DMS114 treated with DMSO at 0.1 percent for 48 hours (cell line): ENCODE measurements around the gene MAZ.

Source experiments
- DNase-seq: peaks from one replicate; lab custom pipeline; 2025; ENCODE audit not compliant: unreplicated experiment; lab: John Stamatoyannopoulos, UW

The MAZ gene

GRCh38 chr16:29850998-29851397, 44.7 kb downstream of the MAZ start:
- DNase-seq: no peak

GRCh38 chr16:29852654-29853053, 46.3 kb downstream of the MAZ start:
- DNase-seq: no peak

- no peak for DNase-seq
Measured at GRCh38 chr16:29854520-29855100, 48.3 kb downstream of the MAZ start.

- DNase-seq: no peak
Measured at GRCh38 chr16:29857133-29857760, 50.9 kb downstream of the MAZ start.

- DNase-seq: no peak
Measured at GRCh38 chr16:29858149-29858849, 52.0 kb downstream of the MAZ start.

- DNase-seq: no peak
Measured at GRCh38 chr16:29858974-29859373, 52.6 kb downstream of the MAZ start.

- no peak for DNase-seq
Measured at GRCh38 chr16:29860218-29860617, 53.9 kb downstream of the MAZ start.
